NCI-H1694 treated with DMSO at 0.1 percent for 48 hours (cell line): ENCODE results near the gene GLYAT.
"Not testable (repeated sequence)": the region's sequence is repeated elsewhere in the genome, so short reads cannot be mapped to it uniquely, and the experiment has no call there.

Experiments
- DNase-seq: peaks from one replicate; lab custom pipeline; 2025; lab: John Stamatoyannopoulos, UW

Gene GLYAT

GRCh38 chr11:58677536-58677935 is 54.2 kb downstream of the GLYAT start:
- not testable (repeated sequence) for DNase-seq

GRCh38 chr11:58676563-58677135 is 55.1 kb downstream of the GLYAT start:
- no peak for DNase-seq

GRCh38 chr11:58675334-58676155 is 56.2 kb downstream of the GLYAT start:
- peak; percentile 5 for DNase-seq

- DNase-seq = no peak
Observed at GRCh38 chr11:58674609-58675008, 57.1 kb downstream of the GLYAT start.

GRCh38 chr11:58671983-58672633 is 59.6 kb downstream of the GLYAT start:
- no peak for DNase-seq

- DNase-seq = no peak
Observed at GRCh38 chr11:58659910-58660570, 71.7 kb downstream of the GLYAT start.

- DNase-seq = no peak
Observed at GRCh38 chr11:58659404-58659803, 72.3 kb downstream of the GLYAT start.
